ENCODE data around the gene TTLL12. TPM values are rescaled to one million over a fixed set of nuclear protein-coding genes. Genes with fewer than 3 reads are reported as not detected.

Gene TTLL12
- total and polyA plus RNA-seq, 2 experiments from 2014 or later = 46.7 to 147 TPM

GRCh38 chr22:43207386-43207785 lies 20.5 kb upstream of the TTLL12 start:
- Histone ChIP-seq H4K20me1 (replicated peaks; ENCODE audit: insufficient read depth) (no peaks in the 10 kb centered on the region), H3K4me2 (no peak overlapping the region), H3K4me1 (ENCODE audit: insufficient read depth) (peaks cover 3% of the 10 kb centered on the region; the same call in 1 of the 2 replicates), H3K79me2 (replicated peaks; ENCODE audit: insufficient read depth) (no peaks in the 10 kb centered on the region), H3K9me2 (ENCODE audit: insufficient read depth) (no peaks in the 10 kb centered on the region), H3K4me3 (no peak overlapping the region), H2AFZ (no peak overlapping the region), H3K36me3 (ENCODE audit: insufficient read depth) (no peaks in the 10 kb centered on the region), H3F3A (replicated peaks; ENCODE audit: low read depth) (no peaks in the 10 kb centered on the region), H3K27me3 (ENCODE audit: insufficient read depth) (no peaks in the 10 kb centered on the region), H3K27ac (ENCODE audit: low read depth) (no peak overlapping the region)
- DNase-seq (ENCODE audit: low spot score) (no peak), ATAC-seq (no peak)
- no peak overlapping the region for H3K27ac Mint-ChIP-seq
- no peak overlapping the region for H3K4me3 Mint-ChIP-seq
- H3K4me1 Mint-ChIP-seq = peaks cover 12% of the 10 kb centered on the region; the same call in 2 of the 3 replicates
- no peaks in the 10 kb centered on the region; the same call in 2 of the 3 replicates for H3K9me3 Mint-ChIP-seq
- no peak for TF ChIP-seq JUNB (IDR thresholded peaks at IDR 0.05; ENCODE audit: unreplicated experiment)
- TF ChIP-seq EZH2 (IDR thresholded peaks at IDR 0.05; ENCODE audit: low read depth, unreplicated experiment) = no peak
- no peaks in the 10 kb centered on the region for H3K36me3 Mint-ChIP-seq (ENCODE audit: low read depth)
- H3K27me3 Mint-ChIP-seq (ENCODE audit: insufficient read depth, low read depth, poor library complexity) = peaks cover 18% of the 10 kb centered on the region

DNA sequence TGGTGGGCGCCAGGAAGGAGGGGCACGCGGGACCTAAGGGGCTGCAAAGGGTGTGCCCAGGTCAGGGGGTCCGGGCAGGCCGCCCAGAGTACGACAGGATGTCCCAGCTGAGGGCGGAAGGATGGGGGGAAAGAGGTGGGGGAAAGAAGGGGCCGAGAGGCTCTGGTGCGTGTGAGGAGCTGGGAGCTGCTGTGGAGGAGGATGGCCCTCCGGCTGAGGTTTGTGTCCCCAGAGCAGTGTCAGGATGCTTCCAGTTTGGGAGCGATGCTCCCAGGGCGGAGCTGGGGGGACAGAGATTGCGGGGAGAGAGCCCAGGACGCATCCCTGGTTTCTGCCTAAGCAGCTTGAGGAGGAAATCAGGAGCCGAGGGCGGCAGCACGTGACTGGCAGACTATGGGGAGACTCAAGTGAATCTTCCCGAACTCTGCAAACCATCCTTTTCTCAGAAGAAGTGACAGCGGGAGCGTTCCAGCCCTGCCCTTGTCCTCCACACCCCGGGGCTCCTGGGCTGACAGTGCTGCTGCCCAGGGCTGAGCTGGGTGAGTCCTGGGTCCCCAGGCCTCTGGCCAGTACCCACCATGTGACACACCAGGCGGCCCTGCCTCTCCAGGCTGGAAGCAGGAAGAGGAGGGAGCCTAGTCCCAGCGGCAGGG lies 19.7 kb upstream of the TTLL12 start:
- no peaks in the 10 kb centered on the region; the same call in 2 of the 3 replicates for H3K9me3 Mint-ChIP-seq
- Histone ChIP-seq H3K27me3 (ENCODE audit: insufficient read depth) (no peaks in the 10 kb centered on the region), H3K9me2 (ENCODE audit: insufficient read depth) (no peaks in the 10 kb centered on the region), H3K36me3 (ENCODE audit: insufficient read depth) (no peaks in the 10 kb centered on the region), H3K79me2 (replicated peaks; ENCODE audit: insufficient read depth) (no peaks in the 10 kb centered on the region), H3K4me3 (no peak overlapping the region), H2AFZ (no peak overlapping the region), H3K27ac (ENCODE audit: low read depth) (no peak overlapping the region), H3K4me1 (ENCODE audit: insufficient read depth) (peaks cover 3% of the 10 kb centered on the region; the same call in 1 of the 2 replicates), H3K4me2 (no peak overlapping the region), H4K20me1 (replicated peaks; ENCODE audit: insufficient read depth) (no peaks in the 10 kb centered on the region), H3F3A (replicated peaks; ENCODE audit: low read depth) (no peaks in the 10 kb centered on the region)
- peaks cover 17% of the 10 kb centered on the region for H3K27me3 Mint-ChIP-seq (ENCODE audit: insufficient read depth, low read depth, poor library complexity)
- H3K36me3 Mint-ChIP-seq (ENCODE audit: low read depth) = no peaks in the 10 kb centered on the region
- peaks cover 12% of the 10 kb centered on the region; the same call in 2 of the 3 replicates for H3K4me1 Mint-ChIP-seq
- ATAC-seq = no peak
- H3K27ac Mint-ChIP-seq = no peak overlapping the region
- no peak overlapping the region for H3K4me3 Mint-ChIP-seq
- no peak for TF ChIP-seq ZNF331 (CRISPR knock-in tag; IDR thresholded peaks at IDR 0.05; ENCODE audit: low read depth)
- TF ChIP-seq EZH2phosphoT487 (IDR thresholded peaks at IDR 0.05; ENCODE audit: unreplicated experiment) = no peak
- TF ChIP-seq ZNF462 (CRISPR knock-in tag; IDR thresholded peaks at IDR 0.05) = no peak
- no peak for TF ChIP-seq CREB1 (CRISPR knock-in tag; IDR thresholded peaks at IDR 0.05; ENCODE audit: low read depth)
- TF ChIP-seq STAT1 (IDR thresholded peaks at IDR 0.05; ENCODE audit: unreplicated experiment) = no peak
- TF ChIP-seq POLR2AphosphoS5 (IDR thresholded peaks at IDR 0.05; ENCODE audit: low read depth) = no peak
- TF ChIP-seq REST (IDR thresholded peaks at IDR 0.05; ENCODE audit: unreplicated experiment) = no peak
- no peak for TF ChIP-seq EZH2 (IDR thresholded peaks at IDR 0.05; ENCODE audit: low read depth, unreplicated experiment)
- TF ChIP-seq, protein P1, sequence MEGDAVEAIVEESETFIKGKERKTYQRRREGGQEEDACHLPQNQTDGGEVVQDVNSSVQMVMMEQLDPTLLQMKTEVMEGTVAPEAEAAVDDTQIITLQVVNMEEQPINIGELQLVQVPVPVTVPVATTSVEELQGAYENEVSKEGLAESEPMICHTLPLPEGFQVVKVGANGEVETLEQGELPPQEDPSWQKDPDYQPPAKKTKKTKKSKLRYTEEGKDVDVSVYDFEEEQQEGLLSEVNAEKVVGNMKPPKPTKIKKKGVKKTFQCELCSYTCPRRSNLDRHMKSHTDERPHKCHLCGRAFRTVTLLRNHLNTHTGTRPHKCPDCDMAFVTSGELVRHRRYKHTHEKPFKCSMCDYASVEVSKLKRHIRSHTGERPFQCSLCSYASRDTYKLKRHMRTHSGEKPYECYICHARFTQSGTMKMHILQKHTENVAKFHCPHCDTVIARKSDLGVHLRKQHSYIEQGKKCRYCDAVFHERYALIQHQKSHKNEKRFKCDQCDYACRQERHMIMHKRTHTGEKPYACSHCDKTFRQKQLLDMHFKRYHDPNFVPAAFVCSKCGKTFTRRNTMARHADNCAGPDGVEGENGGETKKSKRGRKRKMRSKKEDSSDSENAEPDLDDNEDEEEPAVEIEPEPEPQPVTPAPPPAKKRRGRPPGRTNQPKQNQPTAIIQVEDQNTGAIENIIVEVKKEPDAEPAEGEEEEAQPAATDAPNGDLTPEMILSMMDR (conservative IDR thresholded peaks at IDR 0.05; ENCODE audit: low read depth in 2 of 2) = no peak
- DNase-seq (ENCODE audit: low spot score) = no peak

All from GM23338 (cell line).